ENCODE data around the gene PKLR.
A peak's percentile ranks its signal among the peaks of the same experiment; 100 is the strongest.
"Not testable (repeated sequence)": the region's sequence is repeated elsewhere in the genome, so short reads cannot be mapped to it uniquely, and the experiment has no call there.

The PKLR gene

DNA sequence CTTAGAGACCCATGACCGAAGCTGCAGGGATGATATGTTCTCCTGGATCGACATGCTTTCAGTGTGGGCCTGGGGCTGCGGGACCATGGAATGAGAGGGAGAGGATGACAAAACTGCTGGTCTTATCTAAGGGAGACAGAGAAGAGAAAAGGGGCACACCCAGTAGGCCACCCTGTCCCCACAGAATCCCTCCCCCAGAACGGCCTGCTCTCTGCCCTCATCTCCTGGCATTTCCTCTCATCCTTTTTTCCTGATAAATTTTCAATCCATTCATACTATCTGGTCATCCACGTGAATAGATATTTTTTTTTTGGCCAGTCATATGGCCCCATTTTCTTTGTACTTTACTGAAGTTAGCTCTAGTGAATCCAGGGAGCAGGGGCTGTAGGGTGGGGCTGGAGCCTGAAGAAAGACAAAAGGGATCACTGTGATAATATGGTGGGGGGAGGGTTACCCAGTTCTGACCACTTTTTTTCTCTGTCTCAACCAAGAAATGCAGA lies at the start of gene PKLR:
PKLR (minus strand) TSS at position 97 of the 500 bp plus-strand sequence; CDS start at position 54, 43 bp downstream.
- DNase-seq, result no peak

DNA sequence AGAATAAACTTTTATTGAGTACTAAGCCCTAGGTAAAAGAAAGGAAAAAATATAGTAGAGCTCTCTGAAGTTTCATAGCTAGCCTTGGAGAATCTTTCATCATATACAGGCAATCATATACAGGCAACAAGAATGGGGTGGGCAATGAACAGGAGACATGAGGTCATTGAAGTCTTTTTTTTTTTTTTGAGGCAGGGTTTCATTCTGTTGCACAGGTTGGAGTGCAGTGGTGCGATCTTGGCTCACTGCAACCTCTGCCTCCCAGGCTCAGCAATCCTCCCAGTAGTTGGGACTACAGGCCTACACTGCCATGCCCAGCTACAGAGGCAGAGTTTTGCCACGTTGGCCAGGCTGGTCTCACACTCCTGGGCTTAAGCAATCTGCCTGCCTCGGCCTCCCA lies 41.6 kb upstream of the PKLR start:
- no peak for DNase-seq

DNA sequence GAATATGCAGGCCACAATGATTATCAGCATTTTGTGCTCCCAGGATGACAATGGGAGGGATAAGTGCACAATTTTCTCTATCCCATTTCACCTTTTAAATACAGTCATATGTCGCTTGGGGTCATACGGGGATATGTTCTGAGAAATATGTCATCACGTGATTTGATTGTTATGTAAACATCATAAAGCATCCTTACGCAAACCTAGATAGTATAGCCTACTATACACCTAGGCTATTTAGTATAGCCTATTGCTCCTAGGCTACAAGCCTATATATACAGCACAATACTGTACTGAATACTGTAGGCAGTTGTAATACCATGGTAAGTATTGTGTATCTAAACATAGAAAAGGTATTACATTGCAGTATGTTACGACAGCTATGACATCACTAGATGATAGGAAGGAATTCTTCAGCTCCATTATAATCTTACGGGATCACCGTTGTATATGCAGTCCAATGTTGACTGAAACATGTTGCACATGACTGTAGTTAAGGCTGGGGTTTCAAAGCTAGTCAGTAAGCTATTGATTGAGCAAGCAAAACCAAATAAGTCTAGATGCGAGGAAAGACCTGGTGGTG lies 38.4 kb upstream of the PKLR start:
- DNase-seq, result no peak

DNA sequence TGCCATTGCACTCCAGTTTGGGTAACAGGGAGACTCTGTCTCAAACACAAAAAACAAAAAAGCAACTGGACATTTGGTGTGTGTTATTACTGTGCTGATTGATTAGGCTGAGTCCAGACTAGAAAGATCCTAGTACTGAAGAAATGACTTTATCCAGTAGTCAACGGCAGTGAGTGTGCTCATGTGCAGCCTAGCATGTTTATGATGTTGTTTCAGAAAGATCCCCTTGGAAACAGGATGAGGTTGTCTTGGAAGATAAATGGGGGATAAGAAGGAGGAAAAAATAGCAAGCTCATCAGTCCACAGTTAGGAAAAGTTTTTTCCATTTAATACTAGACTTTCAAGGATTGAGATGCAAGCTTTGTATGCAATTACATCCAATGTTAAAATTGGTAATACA lies 33.7 kb upstream of the PKLR start:
- DNase-seq, result no peak

DNA sequence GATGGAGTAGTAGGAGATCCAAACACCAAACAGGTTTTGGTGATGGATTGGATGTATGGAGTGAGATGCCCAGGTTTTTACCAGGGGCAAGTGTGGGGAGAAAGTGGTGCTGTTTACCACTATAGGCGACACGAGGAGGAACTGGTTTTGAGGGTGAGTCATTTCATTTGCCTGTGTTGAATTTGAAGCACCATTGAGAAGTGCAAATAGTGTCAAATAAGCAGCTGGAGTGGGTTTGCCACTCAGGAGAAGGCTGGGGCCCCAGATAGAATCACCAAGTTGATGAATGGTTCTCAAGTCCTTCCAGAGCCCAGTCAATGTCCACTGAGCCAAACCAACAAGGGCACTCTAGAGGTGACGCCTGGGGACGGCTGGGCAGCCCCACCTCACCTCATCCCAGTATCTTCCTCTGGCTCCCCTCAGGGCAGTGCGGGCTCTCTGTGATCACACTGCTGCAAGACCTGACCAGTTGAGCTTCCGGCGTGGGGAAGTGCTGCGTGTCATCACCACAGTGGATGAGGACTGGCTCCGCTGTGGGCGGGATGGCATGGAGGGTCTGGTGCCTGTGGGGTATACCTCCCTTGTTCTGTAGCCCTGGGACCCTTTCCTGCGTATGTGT lies 28.9 kb upstream of the PKLR start:
- DNase-seq, result no peak

DNA sequence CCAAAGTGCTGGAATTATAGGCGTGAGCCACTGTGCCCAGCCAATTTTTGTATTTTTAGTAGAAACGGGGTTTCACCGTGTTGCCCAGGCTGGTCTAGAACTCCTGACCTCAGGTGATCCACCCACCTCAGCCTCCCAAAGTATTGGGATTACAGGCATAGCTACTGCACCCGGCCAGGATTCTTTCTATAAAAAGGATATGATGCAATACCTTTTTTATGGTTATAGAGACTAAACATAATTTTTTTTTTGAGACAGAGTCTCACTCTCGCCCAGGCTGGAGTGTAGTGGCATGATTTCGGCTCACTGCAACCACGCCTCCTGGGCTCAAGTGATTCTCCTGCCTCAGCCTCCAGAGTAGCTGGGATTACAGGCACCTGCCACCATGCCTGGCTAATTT lies 27.6 kb upstream of the PKLR start:
- DNase-seq, result not testable (repeated sequence)

GRCh38 chr1:155327981-155328380 lies 26.7 kb upstream of the PKLR start:
- no peak for DNase-seq

- DNase-seq, result no peak
Measured at GRCh38 chr1:155326631-155327037, 25.4 kb upstream of the PKLR start.

GRCh38 chr1:155326020-155326526 lies 24.8 kb upstream of the PKLR start:
- no peak for DNase-seq

DNA sequence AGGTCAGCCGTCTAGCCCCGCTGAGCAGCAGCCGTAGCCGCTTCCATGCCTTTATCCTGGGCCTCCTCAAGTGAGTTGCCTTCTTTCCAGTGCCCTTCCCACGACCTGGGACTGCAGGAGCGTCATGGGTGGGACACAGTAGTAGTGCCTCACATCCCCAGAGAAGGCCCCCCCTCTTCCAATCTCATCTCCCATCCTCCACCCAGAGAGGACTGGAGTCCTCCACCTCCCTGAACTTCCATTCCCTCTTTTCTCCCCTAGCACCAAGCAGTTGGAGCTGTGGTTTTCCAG lies 24.3 kb upstream of the PKLR start:
- no peak for DNase-seq

GRCh38 chr1:155324717-155325602 lies 23.7 kb upstream of the PKLR start:
- DNase-seq, result no peak

DNA sequence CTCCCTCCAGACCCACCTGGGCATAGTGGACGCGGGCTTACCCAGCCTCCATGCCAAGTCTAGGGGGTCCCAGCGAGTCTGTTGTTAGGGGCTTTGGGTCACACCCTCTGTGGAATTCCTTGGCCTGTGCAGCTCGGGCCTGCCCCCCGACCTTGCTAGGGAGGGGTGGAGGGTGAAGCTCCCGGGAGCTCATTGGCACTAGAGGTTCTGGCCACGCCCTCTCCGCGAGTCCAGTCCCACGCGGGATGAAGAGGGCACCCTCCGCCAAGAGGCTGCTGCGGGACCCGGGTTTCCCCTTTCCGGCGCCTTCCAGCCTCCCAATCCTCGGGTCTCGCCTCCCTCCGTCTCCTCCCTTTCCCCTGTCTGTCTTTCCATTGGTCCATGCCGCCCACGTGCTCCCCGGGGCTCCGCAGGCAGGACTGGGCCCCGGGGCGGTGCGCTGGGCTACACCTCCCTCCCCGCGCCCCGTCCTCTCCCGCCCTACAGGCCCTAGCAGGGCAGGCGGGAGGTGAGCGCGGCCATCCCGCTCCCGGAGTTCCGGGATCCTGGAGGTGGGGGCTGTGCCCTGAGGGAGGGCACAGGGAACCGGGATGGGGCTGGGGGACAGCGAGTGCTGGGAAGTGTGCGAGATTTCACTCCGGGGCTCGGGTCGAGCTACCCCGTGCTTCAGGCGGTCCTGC lies 22.9 kb upstream of the PKLR start:
- DNase-seq, result peak; percentile 95

DNA sequence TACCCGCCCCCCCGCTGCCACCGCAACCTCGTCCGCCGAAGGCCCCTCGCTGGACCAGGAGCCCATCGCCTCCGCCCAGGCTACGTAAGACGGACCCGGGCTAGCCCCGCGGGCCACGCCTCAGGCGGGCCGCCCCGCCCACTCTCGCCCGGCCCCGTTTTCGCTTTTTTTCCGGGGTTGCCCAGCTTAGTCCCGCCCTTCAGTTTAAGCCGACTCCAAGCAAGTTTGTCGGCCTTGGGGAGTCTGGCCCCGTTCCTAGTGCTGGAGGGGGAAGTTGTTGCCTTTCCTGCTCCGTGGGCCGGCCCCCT lies 22.4 kb upstream of the PKLR start:
- peak; percentile 44 for DNase-seq

GRCh38 chr1:155322953-155323728 lies 21.9 kb upstream of the PKLR start:
- DNase-seq, result peak; percentile 90

- no peak for DNase-seq
Measured at GRCh38 chr1:155322571-155322952, 21.3 kb upstream of the PKLR start.

- no peak for DNase-seq
Measured at GRCh38 chr1:155321639-155322503, 20.6 kb upstream of the PKLR start.

DNA sequence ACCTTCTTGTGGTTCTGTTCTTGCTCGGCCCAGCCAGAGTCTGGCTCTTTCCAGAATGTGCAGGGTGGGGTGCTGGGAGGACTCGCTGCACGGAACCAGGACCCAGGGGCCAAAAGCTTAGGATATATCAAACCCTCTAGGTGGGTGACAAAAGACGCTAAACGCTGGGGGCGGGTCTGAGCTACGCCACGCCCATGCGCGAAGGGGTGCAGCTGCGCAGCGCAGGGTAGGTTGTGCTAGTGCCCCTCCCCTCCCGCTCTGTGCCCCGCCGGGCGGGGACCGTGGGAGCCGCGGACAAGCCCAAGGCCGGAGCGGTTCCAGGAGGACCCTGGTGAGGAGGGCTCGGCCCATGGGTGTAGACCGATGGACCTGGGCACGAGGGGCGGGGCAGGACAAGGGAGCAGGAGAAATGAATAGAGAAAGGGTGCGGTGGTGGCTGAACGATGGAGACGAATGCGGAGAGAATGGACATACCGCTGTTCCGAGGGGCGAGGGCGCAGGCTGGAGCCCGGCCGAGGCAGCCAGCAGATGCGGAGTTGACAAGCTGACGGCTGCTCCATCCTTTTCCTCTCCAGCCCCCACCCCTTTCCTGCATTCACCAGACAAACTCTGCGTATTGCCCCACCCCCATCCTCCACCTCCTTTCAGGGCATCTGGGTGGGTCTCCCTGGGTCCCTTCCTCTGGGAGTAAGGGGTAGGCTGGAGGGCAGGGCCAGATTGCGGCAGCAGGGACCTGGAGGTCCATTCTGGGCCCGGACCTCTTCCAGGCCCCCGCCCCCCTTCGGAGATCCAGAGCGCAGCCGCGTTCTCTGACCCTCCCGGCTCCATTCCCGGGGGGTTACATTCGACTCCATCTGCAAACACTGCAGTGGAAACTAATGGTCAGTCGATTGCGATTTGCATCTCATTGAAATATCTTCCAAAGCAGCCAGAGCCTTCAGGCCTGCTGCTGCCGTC lies 19.7 kb upstream of the PKLR start, which contains the start of gene RUSC1:
RUSC1 (plus strand) TSS at position 234 of the 957 bp plus-strand sequence. CDS start 880 bp downstream, outside the sequence.
- peak; percentile 45 for DNase-seq

DNA sequence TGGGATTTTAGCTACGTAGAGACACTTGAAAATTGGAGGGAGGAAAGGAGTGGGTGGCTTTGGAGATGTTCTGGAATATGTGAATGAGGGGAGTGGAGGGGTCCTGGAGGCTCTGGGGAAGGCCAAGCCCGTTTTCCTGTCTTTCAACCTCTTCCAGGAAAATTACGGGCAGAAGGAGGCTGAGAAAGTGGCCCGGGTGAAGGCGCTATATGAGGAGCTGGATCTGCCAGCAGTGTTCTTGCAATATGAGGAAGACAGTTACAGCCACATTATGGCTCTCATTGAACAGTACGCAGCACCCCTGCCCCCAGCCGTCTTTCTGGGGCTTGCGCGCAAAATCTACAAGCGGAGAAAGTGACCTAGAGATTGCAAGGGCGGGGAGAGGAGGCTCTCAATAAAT lies 19.0 kb upstream of the PKLR start:
- no peak for DNase-seq

DNA sequence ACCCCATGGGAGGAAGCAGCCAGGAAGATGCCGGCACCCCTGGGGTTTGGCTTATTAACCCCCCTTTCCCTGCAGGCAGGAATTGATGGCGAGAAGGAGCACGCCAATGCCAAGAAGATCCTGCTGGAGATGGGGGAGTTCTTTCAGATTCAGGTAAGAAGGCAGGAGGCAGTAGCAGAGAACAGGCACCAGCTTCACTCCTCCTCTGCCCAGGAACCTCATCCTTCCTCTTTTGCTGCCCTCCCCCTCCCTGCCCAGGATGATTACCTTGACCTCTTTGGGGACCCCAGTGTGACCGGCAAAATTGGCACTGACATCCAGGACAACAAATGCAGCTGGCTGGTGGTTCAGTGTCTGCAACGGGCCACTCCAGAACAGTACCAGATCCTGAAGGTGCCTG lies 18.3 kb upstream of the PKLR start:
- DNase-seq, result no peak

GRCh38 chr1:155318082-155318481 lies 16.8 kb upstream of the PKLR start:
- DNase-seq, result no peak

Data from amniotic stem cell (primary cell).